ENCODE results near the gene DAPK3.

Gene DAPK3

DNA sequence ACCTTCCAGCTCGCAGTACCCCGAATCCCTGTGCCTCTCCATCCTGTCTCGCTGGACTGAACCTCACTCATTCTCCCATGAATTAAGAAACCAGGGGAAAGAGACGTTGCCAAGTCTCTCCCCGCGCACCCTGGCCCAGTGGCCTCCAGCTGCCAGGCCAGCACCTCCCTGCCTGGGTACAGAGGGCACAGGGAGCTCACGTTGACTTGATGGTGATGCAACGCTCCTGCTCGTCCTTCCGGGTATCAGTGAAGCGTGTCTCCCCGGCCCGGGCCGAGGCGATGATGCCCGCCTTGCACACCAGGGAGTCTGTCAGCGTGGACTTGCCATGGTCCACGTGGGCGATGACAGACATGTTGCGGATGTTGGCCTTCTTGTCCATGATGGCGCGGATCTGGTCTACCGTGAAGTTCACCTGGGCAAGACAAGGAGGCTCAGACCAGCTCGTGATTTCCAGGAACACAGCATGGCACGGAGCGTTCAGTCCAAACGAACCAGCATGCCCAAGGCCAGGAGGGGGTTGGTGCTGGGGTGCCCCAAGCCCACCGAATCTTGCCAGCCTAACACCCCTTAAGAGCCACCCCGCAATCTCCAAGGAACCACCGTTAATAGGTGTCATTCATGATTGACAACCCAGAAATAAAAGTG is 13.2 kb upstream of the DAPK3 start (continued):
- TF ChIP-seq, protein P1, sequence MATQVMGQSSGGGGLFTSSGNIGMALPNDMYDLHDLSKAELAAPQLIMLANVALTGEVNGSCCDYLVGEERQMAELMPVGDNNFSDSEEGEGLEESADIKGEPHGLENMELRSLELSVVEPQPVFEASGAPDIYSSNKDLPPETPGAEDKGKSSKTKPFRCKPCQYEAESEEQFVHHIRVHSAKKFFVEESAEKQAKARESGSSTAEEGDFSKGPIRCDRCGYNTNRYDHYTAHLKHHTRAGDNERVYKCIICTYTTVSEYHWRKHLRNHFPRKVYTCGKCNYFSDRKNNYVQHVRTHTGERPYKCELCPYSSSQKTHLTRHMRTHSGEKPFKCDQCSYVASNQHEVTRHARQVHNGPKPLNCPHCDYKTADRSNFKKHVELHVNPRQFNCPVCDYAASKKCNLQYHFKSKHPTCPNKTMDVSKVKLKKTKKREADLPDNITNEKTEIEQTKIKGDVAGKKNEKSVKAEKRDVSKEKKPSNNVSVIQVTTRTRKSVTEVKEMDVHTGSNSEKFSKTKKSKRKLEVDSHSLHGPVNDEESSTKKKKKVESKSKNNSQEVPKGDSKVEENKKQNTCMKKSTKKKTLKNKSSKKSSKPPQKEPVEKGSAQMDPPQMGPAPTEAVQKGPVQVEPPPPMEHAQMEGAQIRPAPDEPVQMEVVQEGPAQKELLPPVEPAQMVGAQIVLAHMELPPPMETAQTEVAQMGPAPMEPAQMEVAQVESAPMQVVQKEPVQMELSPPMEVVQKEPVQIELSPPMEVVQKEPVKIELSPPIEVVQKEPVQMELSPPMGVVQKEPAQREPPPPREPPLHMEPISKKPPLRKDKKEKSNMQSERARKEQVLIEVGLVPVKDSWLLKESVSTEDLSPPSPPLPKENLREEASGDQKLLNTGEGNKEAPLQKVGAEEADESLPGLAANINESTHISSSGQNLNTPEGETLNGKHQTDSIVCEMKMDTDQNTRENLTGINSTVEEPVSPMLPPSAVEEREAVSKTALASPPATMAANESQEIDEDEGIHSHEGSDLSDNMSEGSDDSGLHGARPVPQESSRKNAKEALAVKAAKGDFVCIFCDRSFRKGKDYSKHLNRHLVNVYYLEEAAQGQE (tag by site-specific recombination; IDR thresholded peaks at IDR 0.05) = no peak
- TF ChIP-seq, protein P2, sequence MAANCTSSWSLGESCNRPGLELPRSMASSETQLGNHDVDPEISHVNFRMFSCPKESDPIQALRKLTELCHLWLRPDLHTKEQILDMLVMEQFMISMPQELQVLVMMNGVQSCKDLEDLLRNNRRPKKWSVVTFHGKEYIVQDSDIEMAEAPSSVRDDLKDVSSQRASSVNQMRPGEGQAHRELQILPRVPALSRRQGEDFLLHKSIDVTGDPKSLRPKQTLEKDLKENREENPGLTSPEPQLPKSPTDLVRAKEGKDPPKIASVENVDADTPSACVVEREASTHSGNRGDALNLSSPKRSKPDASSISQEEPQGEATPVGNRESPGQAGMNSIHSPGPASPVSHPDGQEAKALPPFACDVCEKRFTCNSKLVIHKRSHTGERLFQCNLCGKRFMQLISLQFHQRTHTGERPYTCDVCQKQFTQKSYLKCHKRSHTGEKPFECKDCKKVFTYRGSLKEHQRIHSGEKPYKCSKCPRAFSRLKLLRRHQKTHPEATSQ (tag by site-specific recombination; IDR thresholded peaks at IDR 0.05) = no peak
- TF ChIP-seq, protein P3, sequence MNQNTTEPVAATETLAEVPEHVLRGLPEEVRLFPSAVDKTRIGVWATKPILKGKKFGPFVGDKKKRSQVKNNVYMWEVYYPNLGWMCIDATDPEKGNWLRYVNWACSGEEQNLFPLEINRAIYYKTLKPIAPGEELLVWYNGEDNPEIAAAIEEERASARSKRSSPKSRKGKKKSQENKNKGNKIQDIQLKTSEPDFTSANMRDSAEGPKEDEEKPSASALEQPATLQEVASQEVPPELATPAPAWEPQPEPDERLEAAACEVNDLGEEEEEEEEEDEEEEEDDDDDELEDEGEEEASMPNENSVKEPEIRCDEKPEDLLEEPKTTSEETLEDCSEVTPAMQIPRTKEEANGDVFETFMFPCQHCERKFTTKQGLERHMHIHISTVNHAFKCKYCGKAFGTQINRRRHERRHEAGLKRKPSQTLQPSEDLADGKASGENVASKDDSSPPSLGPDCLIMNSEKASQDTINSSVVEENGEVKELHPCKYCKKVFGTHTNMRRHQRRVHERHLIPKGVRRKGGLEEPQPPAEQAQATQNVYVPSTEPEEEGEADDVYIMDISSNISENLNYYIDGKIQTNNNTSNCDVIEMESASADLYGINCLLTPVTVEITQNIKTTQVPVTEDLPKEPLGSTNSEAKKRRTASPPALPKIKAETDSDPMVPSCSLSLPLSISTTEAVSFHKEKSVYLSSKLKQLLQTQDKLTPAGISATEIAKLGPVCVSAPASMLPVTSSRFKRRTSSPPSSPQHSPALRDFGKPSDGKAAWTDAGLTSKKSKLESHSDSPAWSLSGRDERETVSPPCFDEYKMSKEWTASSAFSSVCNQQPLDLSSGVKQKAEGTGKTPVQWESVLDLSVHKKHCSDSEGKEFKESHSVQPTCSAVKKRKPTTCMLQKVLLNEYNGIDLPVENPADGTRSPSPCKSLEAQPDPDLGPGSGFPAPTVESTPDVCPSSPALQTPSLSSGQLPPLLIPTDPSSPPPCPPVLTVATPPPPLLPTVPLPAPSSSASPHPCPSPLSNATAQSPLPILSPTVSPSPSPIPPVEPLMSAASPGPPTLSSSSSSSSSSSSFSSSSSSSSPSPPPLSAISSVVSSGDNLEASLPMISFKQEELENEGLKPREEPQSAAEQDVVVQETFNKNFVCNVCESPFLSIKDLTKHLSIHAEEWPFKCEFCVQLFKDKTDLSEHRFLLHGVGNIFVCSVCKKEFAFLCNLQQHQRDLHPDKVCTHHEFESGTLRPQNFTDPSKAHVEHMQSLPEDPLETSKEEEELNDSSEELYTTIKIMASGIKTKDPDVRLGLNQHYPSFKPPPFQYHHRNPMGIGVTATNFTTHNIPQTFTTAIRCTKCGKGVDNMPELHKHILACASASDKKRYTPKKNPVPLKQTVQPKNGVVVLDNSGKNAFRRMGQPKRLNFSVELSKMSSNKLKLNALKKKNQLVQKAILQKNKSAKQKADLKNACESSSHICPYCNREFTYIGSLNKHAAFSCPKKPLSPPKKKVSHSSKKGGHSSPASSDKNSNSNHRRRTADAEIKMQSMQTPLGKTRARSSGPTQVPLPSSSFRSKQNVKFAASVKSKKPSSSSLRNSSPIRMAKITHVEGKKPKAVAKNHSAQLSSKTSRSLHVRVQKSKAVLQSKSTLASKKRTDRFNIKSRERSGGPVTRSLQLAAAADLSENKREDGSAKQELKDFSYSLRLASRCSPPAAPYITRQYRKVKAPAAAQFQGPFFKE (tag by site-specific recombination; IDR thresholded peaks at IDR 0.05; ENCODE audit: borderline replicate concordance) = peak; percentile 23; the same call in 1 of the 2 replicates
- TF ChIP-seq ZXDB (tag by site-specific recombination; IDR thresholded peaks at IDR 0.05) = peak; percentile 24; the same call in 1 of the 2 replicates
- no peak for TF ChIP-seq ZNF10 (tag by site-specific recombination; IDR thresholded peaks at IDR 0.05)
- TF ChIP-seq ZNF544 (tag by site-specific recombination; IDR thresholded peaks at IDR 0.05) = no peak
- no peak for TF ChIP-seq ZNF623 (tag by site-specific recombination; IDR thresholded peaks at IDR 0.05)
- peak; percentile 68 for TF ChIP-seq ZFHX2 (tag by site-specific recombination; conservative IDR thresholded peaks at IDR 0.05)
- TF ChIP-seq, protein P4, sequence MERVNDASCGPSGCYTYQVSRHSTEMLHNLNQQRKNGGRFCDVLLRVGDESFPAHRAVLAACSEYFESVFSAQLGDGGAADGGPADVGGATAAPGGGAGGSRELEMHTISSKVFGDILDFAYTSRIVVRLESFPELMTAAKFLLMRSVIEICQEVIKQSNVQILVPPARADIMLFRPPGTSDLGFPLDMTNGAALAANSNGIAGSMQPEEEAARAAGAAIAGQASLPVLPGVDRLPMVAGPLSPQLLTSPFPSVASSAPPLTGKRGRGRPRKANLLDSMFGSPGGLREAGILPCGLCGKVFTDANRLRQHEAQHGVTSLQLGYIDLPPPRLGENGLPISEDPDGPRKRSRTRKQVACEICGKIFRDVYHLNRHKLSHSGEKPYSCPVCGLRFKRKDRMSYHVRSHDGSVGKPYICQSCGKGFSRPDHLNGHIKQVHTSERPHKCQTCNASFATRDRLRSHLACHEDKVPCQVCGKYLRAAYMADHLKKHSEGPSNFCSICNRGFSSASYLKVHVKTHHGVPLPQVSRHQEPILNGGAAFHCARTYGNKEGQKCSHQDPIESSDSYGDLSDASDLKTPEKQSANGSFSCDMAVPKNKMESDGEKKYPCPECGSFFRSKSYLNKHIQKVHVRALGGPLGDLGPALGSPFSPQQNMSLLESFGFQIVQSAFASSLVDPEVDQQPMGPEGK (tag by site-specific recombination; IDR thresholded peaks at IDR 0.05) = no peak
- TF ChIP-seq ZNF600 (tag by site-specific recombination; IDR thresholded peaks at IDR 0.05) = peak; percentile 20; the same call in 1 of the 2 replicates
- no peak for TF ChIP-seq OVOL3 (tag by site-specific recombination; IDR thresholded peaks at IDR 0.05)
- TF ChIP-seq ZNF555 (tag by site-specific recombination; conservative IDR thresholded peaks at IDR 0.05) = no peak
- TF ChIP-seq, protein P5, sequence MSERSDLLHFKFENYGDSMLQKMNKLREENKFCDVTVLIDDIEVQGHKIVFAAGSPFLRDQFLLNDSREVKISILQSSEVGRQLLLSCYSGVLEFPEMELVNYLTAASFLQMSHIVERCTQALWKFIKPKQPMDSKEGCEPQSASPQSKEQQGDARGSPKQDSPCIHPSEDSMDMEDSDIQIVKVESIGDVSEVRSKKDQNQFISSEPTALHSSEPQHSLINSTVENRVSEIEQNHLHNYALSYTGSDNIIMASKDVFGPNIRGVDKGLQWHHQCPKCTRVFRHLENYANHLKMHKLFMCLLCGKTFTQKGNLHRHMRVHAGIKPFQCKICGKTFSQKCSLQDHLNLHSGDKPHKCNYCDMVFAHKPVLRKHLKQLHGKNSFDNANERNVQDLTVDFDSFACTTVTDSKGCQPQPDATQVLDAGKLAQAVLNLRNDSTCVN (tag by site-specific recombination; optimal IDR thresholded peaks at IDR 0.05) = peak; percentile 16
- no peak for TF ChIP-seq ZBTB8A (tag by site-specific recombination; IDR thresholded peaks at IDR 0.05)
- TF ChIP-seq ZNF146 (tag by site-specific recombination; IDR thresholded peaks at IDR 0.05) = peak; percentile 22; the same call in 1 of the 2 replicates
- TF ChIP-seq ZNF529 (tag by site-specific recombination; IDR thresholded peaks at IDR 0.05; ENCODE audit: insufficient replicate concordance) = no peak
- TF ChIP-seq, protein P6, sequence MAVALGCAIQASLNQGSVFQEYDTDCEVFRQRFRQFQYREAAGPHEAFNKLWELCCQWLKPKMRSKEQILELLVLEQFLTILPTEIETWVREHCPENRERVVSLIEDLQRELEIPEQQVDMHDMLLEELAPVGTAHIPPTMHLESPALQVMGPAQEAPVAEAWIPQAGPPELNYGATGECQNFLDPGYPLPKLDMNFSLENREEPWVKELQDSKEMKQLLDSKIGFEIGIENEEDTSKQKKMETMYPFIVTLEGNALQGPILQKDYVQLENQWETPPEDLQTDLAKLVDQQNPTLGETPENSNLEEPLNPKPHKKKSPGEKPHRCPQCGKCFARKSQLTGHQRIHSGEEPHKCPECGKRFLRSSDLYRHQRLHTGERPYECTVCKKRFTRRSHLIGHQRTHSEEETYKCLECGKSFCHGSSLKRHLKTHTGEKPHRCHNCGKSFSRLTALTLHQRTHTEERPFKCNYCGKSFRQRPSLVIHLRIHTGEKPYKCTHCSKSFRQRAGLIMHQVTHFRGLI (tag by site-specific recombination; IDR thresholded peaks at IDR 0.05) = no peak
- peak; percentile 58 for TF ChIP-seq ZIC2 (tag by site-specific recombination; IDR thresholded peaks at IDR 0.05)
- TF ChIP-seq, protein P7, sequence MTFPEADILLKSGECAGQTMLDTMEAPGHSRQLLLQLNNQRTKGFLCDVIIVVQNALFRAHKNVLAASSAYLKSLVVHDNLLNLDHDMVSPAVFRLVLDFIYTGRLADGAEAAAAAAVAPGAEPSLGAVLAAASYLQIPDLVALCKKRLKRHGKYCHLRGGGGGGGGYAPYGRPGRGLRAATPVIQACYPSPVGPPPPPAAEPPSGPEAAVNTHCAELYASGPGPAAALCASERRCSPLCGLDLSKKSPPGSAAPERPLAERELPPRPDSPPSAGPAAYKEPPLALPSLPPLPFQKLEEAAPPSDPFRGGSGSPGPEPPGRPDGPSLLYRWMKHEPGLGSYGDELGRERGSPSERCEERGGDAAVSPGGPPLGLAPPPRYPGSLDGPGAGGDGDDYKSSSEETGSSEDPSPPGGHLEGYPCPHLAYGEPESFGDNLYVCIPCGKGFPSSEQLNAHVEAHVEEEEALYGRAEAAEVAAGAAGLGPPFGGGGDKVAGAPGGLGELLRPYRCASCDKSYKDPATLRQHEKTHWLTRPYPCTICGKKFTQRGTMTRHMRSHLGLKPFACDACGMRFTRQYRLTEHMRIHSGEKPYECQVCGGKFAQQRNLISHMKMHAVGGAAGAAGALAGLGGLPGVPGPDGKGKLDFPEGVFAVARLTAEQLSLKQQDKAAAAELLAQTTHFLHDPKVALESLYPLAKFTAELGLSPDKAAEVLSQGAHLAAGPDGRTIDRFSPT (tag by site-specific recombination; IDR thresholded peaks at IDR 0.05) = peak; percentile 93
- TF ChIP-seq ZNF521 (tag by site-specific recombination; IDR thresholded peaks at IDR 0.05) = no peak
